ENCODE results near the gene GSAP.

The GSAP gene

DNA sequence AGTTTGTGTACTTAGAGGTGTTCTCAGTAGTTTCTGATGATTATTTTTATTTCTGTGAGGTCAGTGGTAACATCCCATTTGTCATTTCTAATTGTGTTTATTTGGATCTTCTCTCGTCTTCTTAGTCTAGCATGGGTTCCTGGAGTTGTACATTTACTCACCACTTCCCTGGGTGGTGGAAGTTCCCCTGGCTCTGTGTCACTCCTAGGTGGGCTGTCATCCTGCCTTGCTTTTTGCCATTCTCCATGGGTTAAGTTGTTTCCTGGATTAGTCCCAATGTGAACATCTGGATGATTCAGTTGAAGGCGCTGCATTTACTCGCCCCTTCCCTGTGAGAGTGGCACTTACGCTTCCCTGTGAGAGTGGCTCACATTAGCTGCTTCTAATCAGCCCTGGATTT is 48.2 kb downstream of the GSAP start:
- TF ChIP-seq, protein P1, sequence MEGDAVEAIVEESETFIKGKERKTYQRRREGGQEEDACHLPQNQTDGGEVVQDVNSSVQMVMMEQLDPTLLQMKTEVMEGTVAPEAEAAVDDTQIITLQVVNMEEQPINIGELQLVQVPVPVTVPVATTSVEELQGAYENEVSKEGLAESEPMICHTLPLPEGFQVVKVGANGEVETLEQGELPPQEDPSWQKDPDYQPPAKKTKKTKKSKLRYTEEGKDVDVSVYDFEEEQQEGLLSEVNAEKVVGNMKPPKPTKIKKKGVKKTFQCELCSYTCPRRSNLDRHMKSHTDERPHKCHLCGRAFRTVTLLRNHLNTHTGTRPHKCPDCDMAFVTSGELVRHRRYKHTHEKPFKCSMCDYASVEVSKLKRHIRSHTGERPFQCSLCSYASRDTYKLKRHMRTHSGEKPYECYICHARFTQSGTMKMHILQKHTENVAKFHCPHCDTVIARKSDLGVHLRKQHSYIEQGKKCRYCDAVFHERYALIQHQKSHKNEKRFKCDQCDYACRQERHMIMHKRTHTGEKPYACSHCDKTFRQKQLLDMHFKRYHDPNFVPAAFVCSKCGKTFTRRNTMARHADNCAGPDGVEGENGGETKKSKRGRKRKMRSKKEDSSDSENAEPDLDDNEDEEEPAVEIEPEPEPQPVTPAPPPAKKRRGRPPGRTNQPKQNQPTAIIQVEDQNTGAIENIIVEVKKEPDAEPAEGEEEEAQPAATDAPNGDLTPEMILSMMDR (IDR thresholded peaks at IDR 0.05; ENCODE audit: extremely low read depth, insufficient read depth, missing control alignments): no peak
- in situ Hi-C loops (cut with MboI; ENCODE audit: low pct_unique_long_range_greater_than_20kb, low sequenced_read_pairs, unreplicated experiment): no loop called here
- DNase-seq (ENCODE audit: low spot score): no peak

- TF ChIP-seq, protein P1 (IDR thresholded peaks at IDR 0.05; ENCODE audit: extremely low read depth, insufficient read depth, missing control alignments): no peak
- in situ Hi-C loops (cut with MboI; ENCODE audit: low pct_unique_long_range_greater_than_20kb, low sequenced_read_pairs, unreplicated experiment): no loop called here
- DNase-seq (ENCODE audit: low spot score): no peak
Measured at GRCh38 chr7:77362905-77363304, 53.2 kb downstream of the GSAP start.

- no peak for DNase-seq (ENCODE audit: low spot score)
- in situ Hi-C loops (cut with MboI; ENCODE audit: low pct_unique_long_range_greater_than_20kb, low sequenced_read_pairs, unreplicated experiment): no loop called here
- TF ChIP-seq, protein P1 (IDR thresholded peaks at IDR 0.05; ENCODE audit: extremely low read depth, insufficient read depth, missing control alignments): no peak
Measured at GRCh38 chr7:77360969-77361368, 55.2 kb downstream of the GSAP start.

- TF ChIP-seq, protein P1 (IDR thresholded peaks at IDR 0.05; ENCODE audit: extremely low read depth, insufficient read depth, missing control alignments): no peak
- in situ Hi-C loops (cut with MboI; ENCODE audit: low pct_unique_long_range_greater_than_20kb, low sequenced_read_pairs, unreplicated experiment): no loop called here
- DNase-seq (ENCODE audit: low spot score): no peak
Measured at GRCh38 chr7:77360104-77360503, 56.0 kb downstream of the GSAP start.

DNA sequence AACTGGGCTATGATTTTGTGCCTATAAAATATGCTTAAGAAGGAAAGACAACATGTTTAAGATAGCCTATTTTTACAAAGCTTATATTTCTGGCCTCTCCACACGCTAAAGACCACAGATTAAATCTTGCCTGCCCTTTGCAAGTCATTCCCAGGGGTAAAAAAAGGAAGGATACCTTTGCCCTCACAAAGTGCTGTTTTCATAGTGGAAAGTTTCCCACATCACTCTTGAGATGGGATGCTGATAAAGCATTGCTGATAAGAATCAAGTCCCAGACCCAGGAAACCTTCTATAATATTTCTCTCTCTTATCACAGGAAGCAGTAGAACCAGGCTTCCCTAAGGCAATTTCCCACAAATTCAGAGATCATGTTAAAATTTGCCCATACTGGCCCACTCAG is 56.5 kb downstream of the GSAP start:
- TF ChIP-seq, protein P1 (IDR thresholded peaks at IDR 0.05; ENCODE audit: extremely low read depth, insufficient read depth, missing control alignments): no peak
- in situ Hi-C loops (cut with MboI; ENCODE audit: low pct_unique_long_range_greater_than_20kb, low sequenced_read_pairs, unreplicated experiment): no loop called here
- DNase-seq (ENCODE audit: low spot score): no peak

GRCh38 chr7:77354914-77355313 is 61.2 kb downstream of the GSAP start:
- in situ Hi-C loops (cut with MboI; ENCODE audit: low pct_unique_long_range_greater_than_20kb, low sequenced_read_pairs, unreplicated experiment): no loop called here
- no peak for DNase-seq (ENCODE audit: low spot score)
- TF ChIP-seq, protein P1 (IDR thresholded peaks at IDR 0.05; ENCODE audit: extremely low read depth, insufficient read depth, missing control alignments): no peak

- TF ChIP-seq, protein P1 (IDR thresholded peaks at IDR 0.05; ENCODE audit: extremely low read depth, insufficient read depth, missing control alignments): no peak
- in situ Hi-C loops (cut with MboI; ENCODE audit: low pct_unique_long_range_greater_than_20kb, low sequenced_read_pairs, unreplicated experiment): no loop called here
- no peak for DNase-seq (ENCODE audit: low spot score)
Measured at GRCh38 chr7:77354484-77354883, 61.7 kb downstream of the GSAP start.

Data from GM13977 (cell line).